GM19455 (cell line): ENCODE measurements around the gene SEC14L2.
"Not testable (repeated sequence)": the region's sequence is repeated elsewhere in the genome, so short reads cannot be mapped to it uniquely, and the experiment has no call there.

ENCODE experiments used
- ATAC-seq: cut with Tn5 transposase; IDR thresholded peaks from one replicate; pipeline ENCODE4 v1.9.1; 2021; ENCODE audit not compliant: unreplicated experiment

The SEC14L2 gene

GRCh38 chr22:30426388-30427353 is 29.9 kb downstream of the SEC14L2 start:
- ATAC-seq, result no peak

GRCh38 chr22:30427871-30428270 is 31.1 kb downstream of the SEC14L2 start:
- no peak for ATAC-seq

GRCh38 chr22:30429887-30430286 is 33.1 kb downstream of the SEC14L2 start:
- no peak for ATAC-seq

GRCh38 chr22:30430933-30431332 is 34.1 kb downstream of the SEC14L2 start:
- no peak for ATAC-seq

- ATAC-seq, result no peak
These were observed 35.3 kb downstream of the SEC14L2 start for GRCh38 chr22:30432096-30432495.

- ATAC-seq, result no peak
These were observed 35.7 kb downstream of the SEC14L2 start for GRCh38 chr22:30432520-30432919.

- no peak for ATAC-seq
These were observed 36.4 kb downstream of the SEC14L2 start for GRCh38 chr22:30433227-30433626.

- ATAC-seq, result no peak
These were observed 37.0 kb downstream of the SEC14L2 start for GRCh38 chr22:30433773-30434172.

- no peak for ATAC-seq
These were observed 38.0 kb downstream of the SEC14L2 start for GRCh38 chr22:30434843-30435242.

GRCh38 chr22:30435674-30436126 is 38.9 kb downstream of the SEC14L2 start:
- ATAC-seq, result no peak

GRCh38 chr22:30436196-30436595 is 39.4 kb downstream of the SEC14L2 start:
- no peak for ATAC-seq

- ATAC-seq, result no peak
These were observed 41.7 kb downstream of the SEC14L2 start for GRCh38 chr22:30438559-30438958.

- no peak for ATAC-seq
These were observed 42.4 kb downstream of the SEC14L2 start for GRCh38 chr22:30439226-30439625.

GRCh38 chr22:30439836-30440235 is 43.0 kb downstream of the SEC14L2 start:
- ATAC-seq, result no peak

- ATAC-seq, result no peak
These were observed 44.3 kb downstream of the SEC14L2 start for GRCh38 chr22:30441088-30441487.

GRCh38 chr22:30444632-30445437 is 48.0 kb downstream of the SEC14L2 start:
- no peak for ATAC-seq

- ATAC-seq, result no peak
These were observed 48.8 kb downstream of the SEC14L2 start for GRCh38 chr22:30445438-30446145.

- ATAC-seq, result no peak
These were observed 50.8 kb downstream of the SEC14L2 start for GRCh38 chr22:30447656-30448055.

GRCh38 chr22:30451488-30451887 is 54.7 kb downstream of the SEC14L2 start:
- not testable (repeated sequence) for ATAC-seq

- ATAC-seq, result no peak
These were observed 56.0 kb downstream of the SEC14L2 start for GRCh38 chr22:30452861-30453260.
